K562 (cell line): Measurements from ENCODE around the gene MLST8. TPM values are rescaled to one million over a fixed set of nuclear protein-coding genes. Genes with fewer than 3 reads are reported as not detected.
A peak's percentile ranks its signal among the peaks of the same experiment; 100 is the strongest.

Experiments used
- CBFA2T2 ChIP-seq: fragments of 450-650 bp; conservative IDR thresholded peaks from 2 replicates; pipeline ENCODE4 v1.6.1; 2017; ENCODE audit warnings: mild to moderate bottlenecking
- ELK1 ChIP-seq: sonication (generic); formaldehyde crosslinking; IDR thresholded peaks from 2 replicates; pipeline ENCODE4 v1.8.1; 2022; ENCODE audit warnings: missing genetic modification reagents
- EWSR1 ChIP-seq: fragments of 450-650 bp; IDR thresholded peaks from 2 replicates; pipeline ENCODE4 v1.6.1; 2018; ENCODE audit warnings: borderline replicate concordance, mild to moderate bottlenecking, low read depth, moderate library complexity; ENCODE audit not compliant: partially characterized antibody
- GTF2F1 ChIP-seq: IDR thresholded peaks from 2 replicates; pipeline ENCODE4 v1.6.1; 2011; ENCODE audit warnings: low read depth, low read length, improper control_type of control experiment
- KDM5B ChIP-seq: fragments of 200-600 bp; sonication (generic); IDR thresholded peaks from 2 replicates; pipeline ENCODE4 v1.6.1; 2012; ENCODE audit warnings: low read depth, mild to moderate bottlenecking, moderate library complexity, low read length, control low read depth, inconsistent platforms; ENCODE audit not compliant: insufficient replicate concordance
- KLF16 ChIP-seq: IDR thresholded peaks from 2 replicates; pipeline ENCODE4 v1.6.1; 2016; ENCODE audit warnings: antibody characterized with exemption
- NCOA4 ChIP-seq: fragments of 450-650 bp; IDR thresholded peaks from 2 replicates; pipeline ENCODE4 v1.6.1; 2018; ENCODE audit warnings: mild to moderate bottlenecking; ENCODE audit not compliant: partially characterized antibody
- NFATC3 ChIP-seq: fragments of 450-650 bp; IDR thresholded peaks from 2 replicates; pipeline ENCODE4 v1.6.1; 2017; ENCODE audit warnings: mild to moderate bottlenecking
- PPARD ChIP-seq: fragments of 250-450 bp; sonication (Bioruptor Pico); IDR thresholded peaks from 2 replicates; pipeline ENCODE4 v1.8.0; 2022; ENCODE audit warnings: inconsistent platforms, mild to moderate bottlenecking, moderate library complexity
- SRF ChIP-seq, 2 experiments: fragments of 250-450, 450-650 bp in 1 of 2; sonication (Bioruptor Pico) in 1 of 2; sonication (generic) in 1 of 2; formaldehyde crosslinking; IDR thresholded peaks; 2 replicates each; pipeline versions ENCODE4 v1.5.0 to v1.5.1; 2020 to 2022; ENCODE audit warnings: mild to moderate bottlenecking in 1 of 2, missing genetic modification reagents in 1 of 2
- TEAD4 ChIP-seq, 2 experiments: sonication (generic) in 1 of 2; formaldehyde crosslinking in 1 of 2; IDR thresholded peaks; 2 replicates each; pipeline versions ENCODE4 v1.6.1 to v1.8.0; 2012 to 2022; ENCODE audit warnings: borderline replicate concordance in 1 of 2, inconsistent platforms in 1 of 2, low read length in 1 of 2, mild to moderate bottlenecking in 1 of 2, missing genetic modification reagents in 1 of 2
- ZBTB9 ChIP-seq: fragments of 450-650 bp; formaldehyde crosslinking; IDR thresholded peaks from 2 replicates; pipeline ENCODE4 v1.4.0; 2020; ENCODE audit warnings: mild to moderate bottlenecking, moderate library complexity
- polyA plus RNA-seq, 8 experiments: library from polyadenylated mRNA; depleted of rRNA in 4 of 8; stranded (reverse) in 5 of 8; unstranded in 3 of 8; fragments of >200 nt; fragmentation: Nextera tagmentation in 2 of 8; fragmentation: Illumina TruSeq in 1 of 8; extraction: Ambion mirVana in 2 of 8; extraction: Trizol in 1 of 8; gene quantifications; 2 replicates each; pipeline versions ENCODE4 v1.2.1 to v1.2.3, GENCODE V29; 2011 to 2014; ENCODE audit warnings: inconsistent platforms in 1 of 8, missing spikeins in 1 of 8
- total RNA-seq, 7 experiments: library from RNA; depleted of rRNA in 6 of 7; stranded (reverse); fragments of >200 nt in 6 of 7; fragmentation: Illumina TruSeq in 2 of 7; extraction: Trizol in 2 of 7; gene quantifications; 2 replicates each; pipeline versions ENCODE4 v1.2.1 to v1.2.3, GENCODE V29; 2011 to 2021; ENCODE audit warnings: low replicate concordance in 1 of 7
- TF ChIP-seq, protein P1 (sequence below): fragments of 450-650 bp; IDR thresholded peaks from 2 replicates; pipeline ENCODE4 v1.6.1; 2017; ENCODE audit warnings: mild to moderate bottlenecking, moderate library complexity
- TF ChIP-seq, protein P2 (sequence below): sonication (generic); formaldehyde crosslinking; IDR thresholded peaks from 2 replicates; pipeline ENCODE4 v1.8.1; 2023; ENCODE audit warnings: mild to moderate bottlenecking, missing genetic modification reagents

Gene MLST8
- total and polyA plus RNA-seq, 9 of the 15 experiments (the other 6 are each of a cell fraction or from before 2014, with no cell fraction given): 1.5 to 116 (median 43.3) TPM

GRCh38 chr16:2223221-2223941 is 18.1 kb downstream of the MLST8 start, which contains the start of gene E4F1 (continued):
- TF ChIP-seq ZBTB9 (CRISPR knock-in tag) (no peak), NFATC3 (no peak), PPARD (CRISPR knock-in tag) (no peak), NCOA4 (no peak), GTF2F1 (peak; percentile 19; the same call in 1 of the 2 replicates), KLF16 (no peak), SRF (CRISPR knock-in tag; IDR thresholded peaks at IDR 0.05) (peak in 1 of 2 experiments; percentile 94; a peak in 2 of 4 replicates), CBFA2T2 (no peak), KDM5B (peak; percentile 92), ELK1 (no peak), TEAD4 (IDR thresholded peaks at IDR 0.05; ENCODE audit: low read length) (no peak), TEAD4 (CRISPR knock-in tag; IDR thresholded peaks at IDR 0.05; ENCODE audit: borderline replicate concordance) (no peak), EWSR1 (no peak)
- TF ChIP-seq, protein P1, sequence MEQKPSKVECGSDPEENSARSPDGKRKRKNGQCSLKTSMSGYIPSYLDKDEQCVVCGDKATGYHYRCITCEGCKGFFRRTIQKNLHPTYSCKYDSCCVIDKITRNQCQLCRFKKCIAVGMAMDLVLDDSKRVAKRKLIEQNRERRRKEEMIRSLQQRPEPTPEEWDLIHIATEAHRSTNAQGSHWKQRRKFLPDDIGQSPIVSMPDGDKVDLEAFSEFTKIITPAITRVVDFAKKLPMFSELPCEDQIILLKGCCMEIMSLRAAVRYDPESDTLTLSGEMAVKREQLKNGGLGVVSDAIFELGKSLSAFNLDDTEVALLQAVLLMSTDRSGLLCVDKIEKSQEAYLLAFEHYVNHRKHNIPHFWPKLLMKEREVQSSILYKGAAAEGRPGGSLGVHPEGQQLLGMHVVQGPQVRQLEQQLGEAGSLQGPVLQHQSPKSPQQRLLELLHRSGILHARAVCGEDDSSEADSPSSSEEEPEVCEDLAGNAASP: no peak
- TF ChIP-seq, protein P2, sequence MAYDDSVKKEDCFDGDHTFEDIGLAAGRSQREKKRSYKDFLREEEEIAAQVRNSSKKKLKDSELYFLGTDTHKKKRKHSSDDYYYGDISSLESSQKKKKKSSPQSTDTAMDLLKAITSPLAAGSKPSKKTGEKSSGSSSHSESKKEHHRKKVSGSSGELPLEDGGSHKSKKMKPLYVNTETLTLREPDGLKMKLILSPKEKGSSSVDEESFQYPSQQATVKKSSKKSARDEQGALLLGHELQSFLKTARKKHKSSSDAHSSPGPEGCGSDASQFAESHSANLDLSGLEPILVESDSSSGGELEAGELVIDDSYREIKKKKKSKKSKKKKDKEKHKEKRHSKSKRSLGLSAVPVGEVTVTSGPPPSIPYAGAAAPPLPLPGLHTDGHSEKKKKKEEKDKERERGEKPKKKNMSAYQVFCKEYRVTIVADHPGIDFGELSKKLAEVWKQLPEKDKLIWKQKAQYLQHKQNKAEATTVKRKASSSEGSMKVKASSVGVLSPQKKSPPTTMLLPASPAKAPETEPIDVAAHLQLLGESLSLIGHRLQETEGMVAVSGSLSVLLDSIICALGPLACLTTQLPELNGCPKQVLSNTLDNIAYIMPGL: peak; percentile 56; the same call in 1 of the 2 replicates
